Endothelial cell of umbilical vein (primary cell): ENCODE measurements around the gene FMO1. TPM values are rescaled to one million over a fixed set of nuclear protein-coding genes. Genes with fewer than 3 reads are reported as not detected.

Experiments used
- BruUV-seq: library from RNA; stranded (reverse); fragments of 400-500 nt; replicated peaks from 2 replicates; lab custom pipeline; 2021; lab: Mats Ljungman, UMichigan
- CTCF ChIA-PET: fragments of 300-600, 350-600 bp; sonication (Branson Sonifier 250); formaldehyde crosslinking; loops from one replicate; lab custom pipeline; 2021; ENCODE audit warnings: antibody characterized with exemption, inconsistent platforms; lab: Charles Lee
- POLR2A ChIA-PET: fragments of 300-600, 350-600 bp; sonication (Branson Sonifier 250); formaldehyde crosslinking; loops from one replicate; lab custom pipeline; 2021; ENCODE audit warnings: antibody characterized with exemption, inconsistent platforms; lab: Charles Lee
- DNase-seq: peaks from one replicate; pipeline ENCODE4 v3.0.0-alpha.2; 2011; ENCODE audit warnings: low read depth, low spot score
- FAIRE-seq: peaks from 2 replicates; lab custom pipeline; 2011; peaks lifted over from hg19 to GRCh38; lab: Jason Lieb, UNC
- H2AFZ ChIP-seq: 2 replicates; pipeline ENCODE4 v1.6.0; 2012; ENCODE audit warnings: low read depth, low read length, control low read depth, inconsistent platforms
- H3K27ac ChIP-seq: 2 replicates; pipeline ENCODE4 v1.5.1; 2011; ENCODE audit warnings: low read depth, mild to moderate bottlenecking, control low read depth, low read length, moderate library complexity; ENCODE audit not compliant: insufficient read depth
- H3K27me3 ChIP-seq, 2 experiments: 2 replicates each; pipeline versions ENCODE4 v1.6.0 to v1.6.1; 2011; ENCODE audit warnings: low read length in 2 of 2, mixed read lengths in 1 of 2; ENCODE audit not compliant: control insufficient read depth in 2 of 2, insufficient read depth in 2 of 2
- H3K36me3 ChIP-seq, 2 experiments: 2 replicates in 1 of 2; 3 replicates in 1 of 2; pipeline ENCODE4 v1.5.1; 2011; ENCODE audit warnings: low read length in 2 of 2, mild to moderate bottlenecking in 1 of 2, moderate library complexity in 1 of 2; ENCODE audit not compliant: control insufficient read depth in 2 of 2, insufficient read depth in 2 of 2; ENCODE audit errors: extremely low read depth in 1 of 2
- H3K4me1 ChIP-seq: 3 replicates; pipeline ENCODE4 v1.5.1; 2011; ENCODE audit warnings: mild to moderate bottlenecking, low read length; ENCODE audit not compliant: control insufficient read depth, insufficient read depth; ENCODE audit errors: extremely low read depth
- H3K4me2 ChIP-seq: 2 replicates; pipeline ENCODE4 v1.6.1; 2011; ENCODE audit warnings: low read length, control low read depth, mixed read lengths; ENCODE audit not compliant: insufficient read depth
- H3K4me3 ChIP-seq, 3 experiments: fragments of 200-600 bp in 1 of 3; sonication (generic), shearing (Covaris generic) in 1 of 3; replicated peaks in 1 of 3; 2 replicates each; pipeline ENCODE4 v1.5.1; 2011 to 2016; ENCODE audit warnings: control low read depth in 3 of 3, low read length in 3 of 3, mild to moderate bottlenecking in 2 of 3, inconsistent platforms in 1 of 3, low read depth in 1 of 3, moderate library complexity in 1 of 3; ENCODE audit not compliant: insufficient read depth in 1 of 3
- H3K79me2 ChIP-seq: 2 replicates; pipeline ENCODE4 v1.6.0; 2012; ENCODE audit warnings: low read length, inconsistent platforms; ENCODE audit not compliant: control insufficient read depth, insufficient read depth
- H3K9ac ChIP-seq: replicated peaks from 2 replicates; pipeline ENCODE3; 2011; ENCODE audit warnings: low read length, control low read depth; ENCODE audit not compliant: insufficient read depth; ENCODE audit errors: extremely low read depth
- H3K9me1 ChIP-seq: replicated peaks from 3 replicates; pipeline ENCODE4 v1.6.0; 2011; ENCODE audit warnings: mild to moderate bottlenecking, low read length; ENCODE audit not compliant: control insufficient read depth, insufficient read depth; ENCODE audit errors: extremely low read depth
- H3K9me3 ChIP-seq: replicated peaks from 2 replicates; pipeline ENCODE4 v1.5.1; 2012; ENCODE audit warnings: low read length, inconsistent platforms; ENCODE audit not compliant: control insufficient read depth, insufficient read depth
- H4K20me1 ChIP-seq: replicated peaks from 2 replicates; pipeline ENCODE3; 2011; ENCODE audit warnings: mild to moderate bottlenecking, low read length; ENCODE audit not compliant: control insufficient read depth, insufficient read depth; ENCODE audit errors: extremely low read depth
- CTCF ChIP-seq, 2 donors: IDR thresholded peaks; 1 replicate in 1 of 2; 2 replicates in 1 of 2; pipeline ENCODE4 v1.5.1; 2011; ENCODE audit warnings: low read length in 2 of 2, mild to moderate bottlenecking in 2 of 2, moderate library complexity in 2 of 2, control low read depth in 1 of 2, inconsistent platforms in 1 of 2, low read depth in 1 of 2; ENCODE audit not compliant: insufficient read depth in 1 of 2; ENCODE audit errors: extremely low read depth in 1 of 2
- EZH2 ChIP-seq: IDR thresholded peaks from 2 replicates; pipeline ENCODE4 v1.6.1; 2012; ENCODE audit warnings: borderline replicate concordance, low read depth, mild to moderate bottlenecking, moderate library complexity, low read length, inconsistent platforms; ENCODE audit not compliant: severe bottlenecking
- GATA2 ChIP-seq: IDR thresholded peaks from 2 replicates; pipeline ENCODE4 v1.7.0; 2011; ENCODE audit warnings: low read depth, mild to moderate bottlenecking, moderate library complexity, mixed read lengths, low read length; ENCODE audit not compliant: insufficient read length, insufficient read depth
- JUN ChIP-seq: IDR thresholded peaks from 2 replicates; pipeline ENCODE4 v1.6.1; 2011; ENCODE audit warnings: borderline replicate concordance, low read depth; ENCODE audit not compliant: insufficient read length, insufficient read depth
- POLR2A ChIP-seq: IDR thresholded peaks from 2 replicates; pipeline ENCODE4 v1.6.1; 2012; ENCODE audit warnings: low read depth, mild to moderate bottlenecking, control low read depth, low read length
- POLR2AphosphoS5 ChIP-seq: IDR thresholded peaks from 2 replicates; pipeline ENCODE4 v1.6.1; 2012; ENCODE audit warnings: low read depth, mild to moderate bottlenecking, control low read depth, low read length, moderate library complexity; ENCODE audit not compliant: insufficient read depth
- dilution Hi-C: fragments of 300-500 bp; cut with MboI; formaldehyde crosslinking; loops from one replicate; pipeline ENCODE4 v1.15.0; 2019; ENCODE audit warnings: low sequenced_read_pairs; ENCODE audit not compliant: extremely low pct_ligation_motif_present
- intact Hi-C: fragments of 100-400 bp; cut with micrococcal nuclease; formaldehyde crosslinking; loops from one replicate; pipeline ENCODE4 v1.10.0; 2022
- polyA plus RNA-seq, 4 experiments: library from polyadenylated mRNA; depleted of rRNA in 3 of 4; stranded (reverse) in 3 of 4; unstranded in 1 of 4; fragments of >200 nt; gene quantifications; 2 replicates each; pipeline versions ENCODE4 v1.2.1 to v1.2.3, GENCODE V29; 2011 to 2012; ENCODE audit warnings: missing spikeins in 1 of 4
- total RNA-seq: library from RNA; stranded (reverse); gene quantifications from 2 replicates; pipeline ENCODE4 v1.2.3, GENCODE V29; 2021

Gene FMO1
- total and polyA plus RNA-seq, 2 donors (not counting 3 experiments of a cell fraction or from before 2014, with no cell fraction given): not detected

GRCh38 chr1:171220581-171221054 is 27.7 kb upstream of the FMO1 start:
- H3K9ac ChIP-seq: no peak overlapping the region
- POLR2A ChIA-PET: no interaction called here
- no peak for FAIRE-seq

More at GRCh38 chr1:171220581-171221054, 27.7 kb upstream of the FMO1 start:
- dilution Hi-C loops: no loop called here
- no peak overlapping the region for H3K4me2 ChIP-seq
- no peaks in the 10 kb centered on the region for H3K9me3 ChIP-seq
- H3K27me3 ChIP-seq: no peaks in the 10 kb centered on the region
- H4K20me1 ChIP-seq: no peaks in the 10 kb centered on the region
- H2AFZ ChIP-seq: no peak overlapping the region
- DNase-seq: no peak
- intact Hi-C loops: loop anchor here (10.0 kb wide), 1 partner anchor 546 kb away; no protein-coding TSS in a partner anchor
- H3K27ac ChIP-seq: no peak overlapping the region
- no peak overlapping the region for H3K4me3 ChIP-seq
- H3K9me1 ChIP-seq: no peaks in the 10 kb centered on the region
- CTCF ChIA-PET: interaction anchor here (1.3 kb wide), 1 partner anchor 10 kb away, joined by 4 read pairs; no protein-coding TSS in a partner anchor
- no TSS peak for BruUV-seq
- H3K4me1 ChIP-seq: no peaks in the 10 kb centered on the region
- no peak for TF ChIP-seq POLR2A
- TF ChIP-seq EZH2: no peak
- no peak for TF ChIP-seq CTCF (IDR thresholded peaks at IDR 0.05; ENCODE audit: extremely low read depth in 1 of 2, insufficient read depth in 1 of 2, low read depth in 1 of 2, low read length in 2 of 2)
- TF ChIP-seq JUN: no peak
- no peak for TF ChIP-seq POLR2AphosphoS5
- no peak for TF ChIP-seq GATA2
- no peaks in the 10 kb centered on the region for H3K36me3 ChIP-seq
- H3K79me2 ChIP-seq: no peaks in the 10 kb centered on the region
